Measurements from ENCODE around the gene HOXA5. TPM values are rescaled to one million over a fixed set of nuclear protein-coding genes. Genes with fewer than 3 reads are reported as not detected.

The HOXA5 gene
- total and polyA plus RNA-seq, 2 donors (not counting 3 experiments of a cell fraction or from before 2014, with no cell fraction given): 18.6 to 18.8 TPM

DNA sequence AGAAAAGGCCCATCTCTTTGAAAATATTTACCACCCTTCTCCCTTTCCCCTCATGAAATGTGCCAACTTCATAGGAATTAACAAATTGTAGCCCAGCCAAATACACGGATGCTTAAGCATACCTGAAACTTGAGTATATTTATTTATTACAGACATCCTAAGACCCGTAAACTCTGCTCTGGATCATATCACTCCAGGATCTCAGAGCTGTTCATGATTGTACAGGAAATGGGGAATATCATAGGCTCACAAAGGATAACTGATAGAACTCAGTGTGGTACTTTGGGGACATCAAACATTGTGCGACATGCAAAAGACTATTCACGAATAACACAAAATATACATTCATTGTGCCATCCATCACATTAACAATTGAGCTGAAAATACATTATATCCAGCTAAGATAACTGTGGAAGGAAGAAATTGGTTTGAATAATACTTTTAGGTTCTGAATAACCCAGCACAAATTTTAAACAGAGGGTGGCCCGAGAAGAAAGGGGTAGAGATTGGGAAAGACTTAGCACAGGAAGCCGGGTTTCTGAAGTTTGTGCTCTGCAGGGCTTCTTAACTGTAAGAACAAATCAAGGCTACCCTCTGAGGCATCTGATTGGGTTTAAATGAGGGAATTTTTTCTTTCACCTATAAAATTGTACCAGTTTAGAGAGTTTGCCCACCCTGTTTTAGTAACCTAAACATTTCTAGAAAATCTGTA is 50.1 kb downstream of the HOXA5 start:
- no peak for FAIRE-seq
- dilution Hi-C loops (cut with MboI; ENCODE audit: extremely low pct_ligation_motif_present, low sequenced_read_pairs): no loop called here
- Histone ChIP-seq H3K9me3 (replicated peaks; ENCODE audit: control insufficient read depth, insufficient read depth, low read length) (no peaks in the 10 kb centered on the region), H3K9ac (replicated peaks; ENCODE audit: extremely low read depth, insufficient read depth, low read length) (no peak overlapping the region), H3K9me1 (replicated peaks; ENCODE audit: control insufficient read depth, extremely low read depth, insufficient read depth, low read length) (no peaks in the 10 kb centered on the region), H3K27ac (ENCODE audit: insufficient read depth, low read depth, low read length) (no peak overlapping the region), H3K27me3 (ENCODE audit: control insufficient read depth in 2 of 2, insufficient read depth in 2 of 2, low read length in 2 of 2) (peaks cover 2 to 4% of the 10 kb centered on the region in 2 experiments), H2AFZ (ENCODE audit: low read depth, low read length) (no peak overlapping the region), H4K20me1 (replicated peaks; ENCODE audit: control insufficient read depth, extremely low read depth, insufficient read depth, low read length) (no peaks in the 10 kb centered on the region), H3K4me3 (replicated peaks in 1 of 3; ENCODE audit: insufficient read depth in 1 of 3, low read depth in 1 of 3, low read length in 3 of 3) (no peak overlapping the region), H3K4me2 (ENCODE audit: insufficient read depth, low read length) (no peak overlapping the region), H3K4me1 (ENCODE audit: control insufficient read depth, extremely low read depth, insufficient read depth, low read length) (peaks cover 24% of the 10 kb centered on the region), H3K79me2 (ENCODE audit: control insufficient read depth, insufficient read depth, low read length) (peaks cover 31% of the 10 kb centered on the region), H3K36me3 (ENCODE audit: control insufficient read depth in 2 of 2, extremely low read depth in 1 of 2, insufficient read depth in 2 of 2, low read length in 2 of 2) (no peaks in the 10 kb centered on the region)
- no peak for DNase-seq (ENCODE audit: low read depth, low spot score)
- BruUV-seq (replicated peaks): no TSS peak
- CTCF ChIA-PET: interaction anchor here (1.8 to 9.6 kb wide), 3 partner anchors 230 to 411 kb away, joined by 4 to 124 read pairs (median 5); partner anchors contain the start of gene SKAP2
- POLR2A ChIA-PET: no interaction called here
- intact Hi-C loops (cut with micrococcal nuclease): no loop called here
- TF ChIP-seq EZH2 (IDR thresholded peaks at IDR 0.05; ENCODE audit: borderline replicate concordance, low read depth, low read length, severe bottlenecking) (no peak), GATA2 (IDR thresholded peaks at IDR 0.05; ENCODE audit: insufficient read depth, insufficient read length, low read depth, low read length) (no peak), FOS (IDR thresholded peaks at IDR 0.05; ENCODE audit: borderline replicate concordance, insufficient read depth, low read length) (no peak), POLR2A (IDR thresholded peaks at IDR 0.05; ENCODE audit: low read depth, low read length) (no peak), JUN (IDR thresholded peaks at IDR 0.05; ENCODE audit: borderline replicate concordance, insufficient read depth, insufficient read length, low read depth) (no peak)
- TF ChIP-seq, protein P1, sequence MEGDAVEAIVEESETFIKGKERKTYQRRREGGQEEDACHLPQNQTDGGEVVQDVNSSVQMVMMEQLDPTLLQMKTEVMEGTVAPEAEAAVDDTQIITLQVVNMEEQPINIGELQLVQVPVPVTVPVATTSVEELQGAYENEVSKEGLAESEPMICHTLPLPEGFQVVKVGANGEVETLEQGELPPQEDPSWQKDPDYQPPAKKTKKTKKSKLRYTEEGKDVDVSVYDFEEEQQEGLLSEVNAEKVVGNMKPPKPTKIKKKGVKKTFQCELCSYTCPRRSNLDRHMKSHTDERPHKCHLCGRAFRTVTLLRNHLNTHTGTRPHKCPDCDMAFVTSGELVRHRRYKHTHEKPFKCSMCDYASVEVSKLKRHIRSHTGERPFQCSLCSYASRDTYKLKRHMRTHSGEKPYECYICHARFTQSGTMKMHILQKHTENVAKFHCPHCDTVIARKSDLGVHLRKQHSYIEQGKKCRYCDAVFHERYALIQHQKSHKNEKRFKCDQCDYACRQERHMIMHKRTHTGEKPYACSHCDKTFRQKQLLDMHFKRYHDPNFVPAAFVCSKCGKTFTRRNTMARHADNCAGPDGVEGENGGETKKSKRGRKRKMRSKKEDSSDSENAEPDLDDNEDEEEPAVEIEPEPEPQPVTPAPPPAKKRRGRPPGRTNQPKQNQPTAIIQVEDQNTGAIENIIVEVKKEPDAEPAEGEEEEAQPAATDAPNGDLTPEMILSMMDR (IDR thresholded peaks at IDR 0.05; ENCODE audit: extremely low read depth in 1 of 2, insufficient read depth in 1 of 2, low read depth in 1 of 2, low read length in 2 of 2): no peak
- TF ChIP-seq, protein P2, sequence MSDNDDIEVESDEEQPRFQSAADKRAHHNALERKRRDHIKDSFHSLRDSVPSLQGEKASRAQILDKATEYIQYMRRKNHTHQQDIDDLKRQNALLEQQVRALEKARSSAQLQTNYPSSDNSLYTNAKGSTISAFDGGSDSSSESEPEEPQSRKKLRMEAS (IDR thresholded peaks at IDR 0.05; ENCODE audit: insufficient read depth, insufficient read length): no peak
